Mucosa of descending colon (tissue), 3 donors: ENCODE measurements around the gene FIS1. TPM values are rescaled to one million over a fixed set of nuclear protein-coding genes. Genes with fewer than 3 reads are reported as not detected.
A peak's percentile ranks its signal among the peaks of the same experiment; 100 is the strongest.
"Not testable (repeated sequence)": the region's sequence is repeated elsewhere in the genome, so short reads cannot be mapped to it uniquely, and the experiment has no call there.

Source experiments
- ATAC-seq: fragments of 200-7000 bp; cut with Tn5 transposase; one replicate; pipeline ENCODE4 v1.9.1; 2020; ENCODE audit warnings: mild to moderate bottlenecking, moderate library complexity
- DNase-seq, 3 donors: peaks; one replicate each; pipeline ENCODE4 v3.0.0-alpha.2; 2020
- H3K36me3 ChIP-seq: fragments of 200-600 bp; one replicate; pipeline ENCODE4 v1.8.0; 2021; ENCODE audit warnings: low read depth, mild to moderate bottlenecking
- H3K4me1 ChIP-seq: fragments of 200-600 bp; one replicate; pipeline ENCODE4 v1.8.0; 2021; ENCODE audit warnings: low read depth, mild to moderate bottlenecking
- H3K4me3 ChIP-seq: fragments of 200-600 bp; one replicate; pipeline ENCODE4 v1.8.0; 2021; ENCODE audit warnings: mild to moderate bottlenecking
- H3K9me3 ChIP-seq: fragments of 200-600 bp; one replicate; pipeline ENCODE4 v1.8.0; 2021; ENCODE audit warnings: mild to moderate bottlenecking
- intact Hi-C, 2 donors: fragments of 100-400 bp; cut with DNase I in 1 of 2; cut with micrococcal nuclease in 1 of 2; formaldehyde crosslinking; loops; one replicate each; pipeline versions ENCODE4 v1.11.0 to v1.11.1; 2022; cut with DNase I, micrococcal nuclease
- total RNA-seq, 3 donors: library from RNA; stranded (reverse); fragmentation: NEBNext Ultra II Directional in 2 of 3; extraction: Animal tissue kit (Norgen Biotek cat#: 25700) in 2 of 3; gene quantifications; one replicate each; pipeline versions ENCODE4 v1.2.1 to v1.2.4, GENCODE V29; 2021 to 2023
- TF ChIP-seq, protein P1 (sequence below): fragments of 200-600 bp; IDR thresholded peaks from one replicate; pipeline ENCODE4 v1.8.0; 2022; ENCODE audit warnings: antibody characterized with exemption, mild to moderate bottlenecking
- donor health status: DM: no; HTN: no; CAD: no; lungs with moderate emphysema.
- donor health status: DM: no; HTN: no; CAD: no.
- donor health status: DM: no; HTN: yes; CAD: no.

Gene FIS1
- total RNA-seq, 3 donors from 2014 or later, result 131 to 168 (median 134) TPM

- ATAC-seq, result no peak
- DNase-seq, result peak in 1 of 3 donors; percentile 1
- Histone ChIP-seq H3K4me3 (no peak overlapping the region), H3K36me3 (no peaks in the 10 kb centered on the region), H3K9me3 (no peaks in the 10 kb centered on the region), H3K4me1 (no peaks in the 10 kb centered on the region)
- intact Hi-C loops, result loop anchor here in 1 of 2 donors (10.0 kb wide), 1 partner anchor 134 kb away; the partner anchor contains the start of gene AP1S1
- TF ChIP-seq, protein P1, sequence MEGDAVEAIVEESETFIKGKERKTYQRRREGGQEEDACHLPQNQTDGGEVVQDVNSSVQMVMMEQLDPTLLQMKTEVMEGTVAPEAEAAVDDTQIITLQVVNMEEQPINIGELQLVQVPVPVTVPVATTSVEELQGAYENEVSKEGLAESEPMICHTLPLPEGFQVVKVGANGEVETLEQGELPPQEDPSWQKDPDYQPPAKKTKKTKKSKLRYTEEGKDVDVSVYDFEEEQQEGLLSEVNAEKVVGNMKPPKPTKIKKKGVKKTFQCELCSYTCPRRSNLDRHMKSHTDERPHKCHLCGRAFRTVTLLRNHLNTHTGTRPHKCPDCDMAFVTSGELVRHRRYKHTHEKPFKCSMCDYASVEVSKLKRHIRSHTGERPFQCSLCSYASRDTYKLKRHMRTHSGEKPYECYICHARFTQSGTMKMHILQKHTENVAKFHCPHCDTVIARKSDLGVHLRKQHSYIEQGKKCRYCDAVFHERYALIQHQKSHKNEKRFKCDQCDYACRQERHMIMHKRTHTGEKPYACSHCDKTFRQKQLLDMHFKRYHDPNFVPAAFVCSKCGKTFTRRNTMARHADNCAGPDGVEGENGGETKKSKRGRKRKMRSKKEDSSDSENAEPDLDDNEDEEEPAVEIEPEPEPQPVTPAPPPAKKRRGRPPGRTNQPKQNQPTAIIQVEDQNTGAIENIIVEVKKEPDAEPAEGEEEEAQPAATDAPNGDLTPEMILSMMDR, result no peak
Measured at GRCh38 chr7:101288439-101288838, 43.6 kb upstream of the FIS1 start.

GRCh38 chr7:101287032-101287431 lies 42.2 kb upstream of the FIS1 start:
- Histone ChIP-seq H3K4me3 (no peak overlapping the region), H3K9me3 (no peaks in the 10 kb centered on the region), H3K4me1 (no peaks in the 10 kb centered on the region), H3K36me3 (no peaks in the 10 kb centered on the region)
- intact Hi-C loops, result loop anchor here in 1 of 2 donors (10.0 kb wide), 1 partner anchor 132 kb away; the partner anchor contains the start of gene AP1S1
- DNase-seq (peak in 1 of 3 donors; percentile 27), ATAC-seq (no peak)
- TF ChIP-seq, protein P1, result no peak

DNA sequence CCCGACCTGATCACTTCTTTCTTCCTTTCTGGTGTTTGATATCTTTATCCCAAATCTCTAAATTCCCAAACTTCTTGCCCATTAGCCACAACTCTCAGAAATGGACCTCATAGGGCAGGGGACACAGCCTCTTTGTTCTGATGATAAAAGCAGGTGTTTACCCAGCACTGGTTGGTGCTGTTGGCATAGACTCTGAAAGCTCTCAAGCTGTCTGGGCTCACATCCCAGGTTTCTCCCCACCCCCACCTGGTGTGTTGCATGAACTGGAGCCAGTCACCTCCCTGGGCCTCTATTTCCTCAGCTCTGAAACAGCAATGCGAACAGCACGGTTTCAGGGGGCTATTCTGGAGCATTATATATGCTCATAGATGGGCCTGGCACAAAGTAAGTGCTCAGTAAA lies 41.0 kb upstream of the FIS1 start:
- H3K9me3 ChIP-seq, H3K4me3 ChIP-seq, H3K36me3 ChIP-seq, H3K4me1 ChIP-seq, ATAC-seq: not testable (repeated sequence)
- peak in 1 of 3 donors; percentile 1 for DNase-seq
- intact Hi-C loops, result loop anchor here in 1 of 2 donors (10.0 kb wide), 1 partner anchor 131 kb away; the partner anchor contains the start of gene AP1S1

GRCh38 chr7:101285171-101285570 lies 40.3 kb upstream of the FIS1 start:
- Histone ChIP-seq H3K9me3 (no peaks in the 10 kb centered on the region), H3K36me3 (no peaks in the 10 kb centered on the region), H3K4me3 (no peak overlapping the region), H3K4me1 (no peaks in the 10 kb centered on the region)
- ATAC-seq (no peak), DNase-seq (no peak)
- TF ChIP-seq, protein P1, result no peak
- intact Hi-C loops, result loop anchor here in 1 of 2 donors (10.0 kb wide), 1 partner anchor 130 kb away; the partner anchor contains the start of gene AP1S1

GRCh38 chr7:101280912-101281311 lies 36.0 kb upstream of the FIS1 start:
- H3K9me3 ChIP-seq, H3K36me3 ChIP-seq, ATAC-seq, H3K4me1 ChIP-seq, H3K4me3 ChIP-seq, DNase-seq: not testable (repeated sequence)
- intact Hi-C loops, result loop anchor here in 1 of 2 donors (10.0 kb wide), 1 partner anchor 126 kb away; the partner anchor contains the start of gene AP1S1

- TF ChIP-seq, protein P1, result no peak
- H3K36me3 ChIP-seq, result no peaks in the 10 kb centered on the region
- H3K9me3 ChIP-seq, result no peaks in the 10 kb centered on the region
- ATAC-seq (no peak), DNase-seq (no peak)
- intact Hi-C loops, result no loop called here
- H3K4me3 ChIP-seq, result no peak overlapping the region
- no peaks in the 10 kb centered on the region for H3K4me1 ChIP-seq
Measured at GRCh38 chr7:101278461-101279292, 33.8 kb upstream of the FIS1 start.
